GM18858 (cell line): ENCODE results near the gene HOXC6.

ENCODE experiments used
- ATAC-seq: cut with Tn5 transposase; IDR thresholded peaks from one replicate; pipeline ENCODE4 v1.9.1; 2021; ENCODE audit not compliant: unreplicated experiment

Gene HOXC6

GRCh38 chr12:54012631-54013409 is 15.4 kb upstream of the HOXC6 start:
- ATAC-seq: no peak

DNA sequence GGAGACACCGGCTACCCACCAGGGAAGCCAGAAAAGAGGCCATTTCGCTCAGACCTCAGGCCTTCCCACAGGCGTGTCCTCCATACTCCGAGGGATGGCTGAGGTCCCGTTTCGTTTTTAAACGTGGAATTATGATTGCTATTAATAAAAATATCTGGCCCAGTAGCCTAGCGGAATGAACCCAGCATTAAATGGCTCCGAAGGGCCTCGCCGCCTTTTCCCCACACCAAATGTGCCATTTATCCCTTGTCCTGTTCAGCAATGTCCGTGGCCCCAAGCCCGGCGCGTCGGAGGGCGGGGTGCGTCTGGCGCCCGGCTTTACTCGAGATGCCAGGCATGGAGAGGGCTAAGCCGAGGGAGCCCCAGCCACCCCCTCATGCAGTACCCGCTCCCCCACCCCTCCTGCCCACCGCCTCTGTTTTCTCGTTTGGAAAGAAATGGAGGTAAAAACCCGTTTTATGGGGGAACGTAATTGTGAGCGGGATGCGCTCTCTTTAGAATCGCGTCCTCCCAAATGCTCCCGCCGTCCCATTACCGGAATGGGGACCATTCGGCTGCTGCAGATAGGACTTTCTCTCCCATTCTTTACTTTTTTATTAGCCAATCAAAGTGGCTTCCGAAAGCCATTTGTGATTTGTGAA is 13.7 kb upstream of the HOXC6 start:
- no peak for ATAC-seq

DNA sequence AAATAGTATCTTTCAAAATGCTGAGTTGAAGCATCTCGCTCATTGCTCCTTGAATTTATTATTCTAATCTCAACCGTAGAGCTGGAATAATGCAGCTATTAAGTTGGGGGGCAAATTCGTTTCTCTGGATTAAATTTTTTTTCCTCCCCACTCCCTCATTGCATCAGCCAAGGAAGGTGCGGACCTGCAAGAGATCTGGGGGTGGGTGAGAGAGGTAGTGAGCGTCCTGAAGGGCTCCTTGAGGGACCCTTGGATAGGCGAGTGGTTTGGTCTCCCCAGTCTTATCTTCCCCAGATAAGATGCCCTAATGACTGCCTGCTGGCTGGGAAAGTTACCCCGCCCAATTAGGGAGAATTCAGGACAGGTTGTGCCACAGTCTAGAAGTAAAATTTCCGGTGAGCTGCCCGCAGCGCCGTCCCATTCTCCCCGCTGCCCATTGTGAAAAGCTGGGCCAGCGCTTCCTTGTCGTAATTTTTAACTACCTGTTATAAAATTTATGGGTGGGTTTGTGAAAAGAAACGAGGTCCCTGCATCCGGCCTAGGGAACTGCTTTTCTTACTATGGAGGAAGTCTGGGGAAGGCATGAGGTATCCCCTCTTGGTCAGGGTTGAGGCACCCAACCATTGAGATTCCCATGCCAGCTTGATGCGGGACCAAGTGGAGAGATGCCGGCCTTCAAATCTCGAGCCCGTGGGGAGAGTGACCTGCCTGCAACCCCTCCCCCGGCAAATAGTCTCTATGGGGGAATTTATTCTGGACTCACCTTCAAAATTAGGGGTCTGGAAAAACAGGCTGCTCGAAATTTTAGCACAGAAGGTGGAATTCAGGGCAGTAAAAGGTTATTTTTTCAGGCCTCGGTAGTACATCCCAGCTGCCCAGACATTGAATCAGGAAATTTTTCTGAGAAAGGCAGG is 13.0 kb upstream of the HOXC6 start:
- no peak for ATAC-seq

DNA sequence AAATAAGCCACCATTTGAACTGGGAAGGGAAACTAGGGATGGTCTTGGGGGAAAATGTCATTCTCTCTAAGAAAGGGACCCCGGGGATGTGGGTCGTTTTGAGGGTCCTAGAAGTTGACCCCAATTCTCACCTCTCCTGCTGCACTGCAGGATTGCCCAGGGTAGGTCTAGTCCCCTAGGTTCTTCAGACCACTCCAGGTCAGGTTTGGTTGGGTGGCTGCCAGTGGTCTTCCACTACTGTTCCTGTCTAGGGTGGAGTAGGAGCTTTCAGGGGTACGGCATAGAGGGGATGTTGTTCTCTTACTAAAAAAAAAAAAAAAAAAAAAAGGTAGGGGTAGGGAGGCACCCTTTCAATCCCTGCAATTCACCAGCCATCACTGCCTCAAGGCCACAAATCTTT is 12.2 kb upstream of the HOXC6 start:
- ATAC-seq: no peak

DNA sequence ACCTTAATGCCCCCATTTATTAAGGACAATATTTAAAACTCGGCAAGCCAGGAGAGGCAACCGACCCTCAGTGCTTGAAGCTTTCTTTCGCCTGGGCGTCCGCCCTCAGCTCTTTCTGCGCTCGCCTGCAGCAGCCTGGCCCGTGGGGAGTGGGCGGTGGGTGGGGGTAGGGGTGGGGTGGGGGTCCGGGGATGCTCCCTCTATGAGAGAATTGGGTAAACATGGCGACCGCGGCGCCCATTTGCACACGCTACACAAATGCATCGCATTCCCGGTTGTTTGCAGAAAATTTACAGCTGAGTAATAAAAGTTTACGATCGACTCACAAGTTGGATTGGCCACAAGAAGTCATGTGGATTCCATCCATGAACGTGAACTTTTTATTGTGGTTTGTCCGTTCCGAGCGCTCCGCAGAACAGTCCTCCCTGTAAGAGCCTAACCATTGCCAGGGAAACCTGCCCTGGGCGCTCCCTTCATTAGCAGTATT is 11.7 kb upstream of the HOXC6 start:
- ATAC-seq: no peak

- no peak for ATAC-seq
Observed at GRCh38 chr12:54017027-54017788, 11.0 kb upstream of the HOXC6 start.

DNA sequence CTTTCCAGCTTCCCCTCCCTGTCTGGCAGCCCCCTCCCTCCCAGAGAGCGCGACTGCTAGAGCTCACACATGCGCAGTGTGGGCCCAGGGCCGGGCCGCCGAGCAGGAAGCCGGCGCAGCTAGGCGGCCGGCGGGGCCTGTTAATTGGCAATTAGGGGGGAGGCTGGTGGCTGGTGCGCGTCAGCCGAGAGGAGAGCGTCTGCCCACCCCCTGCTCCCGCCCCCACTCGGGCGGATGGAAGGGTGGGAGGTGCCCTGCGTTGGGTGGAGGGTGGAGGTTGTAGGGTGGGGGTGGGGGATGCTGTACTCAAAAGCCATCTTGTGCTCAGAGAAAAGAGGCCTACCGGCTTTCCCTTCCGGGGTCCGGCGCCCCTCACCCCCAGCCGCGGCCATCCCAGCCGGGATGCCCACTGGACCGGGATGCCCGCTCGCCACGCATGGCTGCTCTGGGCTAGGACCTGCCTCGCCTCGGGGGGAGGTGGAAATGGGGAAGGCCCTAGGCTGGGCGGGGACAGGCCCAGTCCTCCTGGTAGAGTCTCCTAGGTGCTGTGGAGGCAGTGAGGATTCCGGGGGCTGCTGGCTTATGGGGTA is 10.3 kb upstream of the HOXC6 start:
- peak; percentile 59 for ATAC-seq

GRCh38 chr12:54018468-54018984 is 9.7 kb upstream of the HOXC6 start:
- no peak for ATAC-seq

- ATAC-seq: no peak
Observed at GRCh38 chr12:54019091-54019811, 9.0 kb upstream of the HOXC6 start.

DNA sequence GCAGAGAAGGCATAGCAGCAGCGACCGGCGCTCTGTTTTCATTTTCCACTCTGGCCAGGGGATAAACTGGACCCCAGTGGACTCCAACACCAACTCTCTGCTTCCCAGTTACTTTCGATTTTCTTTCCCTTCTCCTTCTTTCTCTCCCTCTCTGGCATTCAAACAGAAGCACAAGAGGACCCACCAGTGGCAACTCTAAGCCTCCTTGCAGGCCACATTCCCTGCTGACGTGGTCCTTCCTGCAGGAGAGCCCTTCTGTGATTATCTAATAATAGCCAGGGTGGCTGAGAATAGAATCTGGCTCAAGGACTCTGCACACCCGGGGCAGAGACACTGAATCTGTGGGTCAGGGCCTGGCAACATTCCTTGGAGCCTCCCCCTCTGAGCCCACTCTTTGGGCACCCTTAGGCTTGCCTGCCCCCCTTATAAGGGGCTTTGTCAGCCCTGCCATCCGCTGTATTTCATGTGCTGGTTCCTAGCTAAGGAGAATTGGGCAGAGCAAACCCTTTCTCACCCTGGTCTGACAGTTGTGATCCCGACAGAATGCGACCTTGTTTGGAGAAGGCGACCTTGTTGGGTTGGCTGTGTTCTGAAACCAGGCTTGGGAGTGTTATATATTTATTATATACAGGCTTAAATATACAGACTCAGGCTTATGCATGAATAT is 8.2 kb upstream of the HOXC6 start:
- no peak for ATAC-seq

- no peak for ATAC-seq
Observed at GRCh38 chr12:54020591-54021405, 7.4 kb upstream of the HOXC6 start.

DNA sequence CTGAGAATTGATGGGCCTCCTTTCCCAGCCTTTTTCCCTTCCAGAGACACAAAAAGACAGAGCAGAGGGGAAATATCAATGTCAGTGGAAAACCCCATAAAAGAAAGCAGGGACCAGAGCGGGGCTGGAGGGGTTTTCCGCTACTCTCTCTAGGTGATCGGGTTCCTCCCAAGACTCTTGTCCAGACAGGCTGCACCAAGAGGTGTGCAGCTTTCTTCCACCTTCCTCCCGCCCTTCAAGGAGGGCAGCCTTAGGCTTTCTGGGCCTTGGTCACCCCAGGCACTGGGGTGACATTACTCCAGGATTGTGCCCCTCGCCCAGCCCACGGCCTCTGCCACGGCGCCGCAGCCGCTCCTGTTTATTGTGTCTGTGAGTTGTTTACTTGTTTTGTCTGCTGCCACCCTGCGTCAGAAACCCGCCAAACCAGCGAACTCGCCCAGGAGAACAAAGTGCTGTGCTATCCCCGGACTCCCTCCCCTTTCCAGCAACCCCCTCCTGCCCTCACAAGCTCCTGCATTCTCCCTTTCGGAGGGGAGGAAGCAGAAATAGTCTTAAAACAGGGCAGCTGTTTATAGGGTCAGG is 6.7 kb upstream of the HOXC6 start:
- ATAC-seq: no peak

DNA sequence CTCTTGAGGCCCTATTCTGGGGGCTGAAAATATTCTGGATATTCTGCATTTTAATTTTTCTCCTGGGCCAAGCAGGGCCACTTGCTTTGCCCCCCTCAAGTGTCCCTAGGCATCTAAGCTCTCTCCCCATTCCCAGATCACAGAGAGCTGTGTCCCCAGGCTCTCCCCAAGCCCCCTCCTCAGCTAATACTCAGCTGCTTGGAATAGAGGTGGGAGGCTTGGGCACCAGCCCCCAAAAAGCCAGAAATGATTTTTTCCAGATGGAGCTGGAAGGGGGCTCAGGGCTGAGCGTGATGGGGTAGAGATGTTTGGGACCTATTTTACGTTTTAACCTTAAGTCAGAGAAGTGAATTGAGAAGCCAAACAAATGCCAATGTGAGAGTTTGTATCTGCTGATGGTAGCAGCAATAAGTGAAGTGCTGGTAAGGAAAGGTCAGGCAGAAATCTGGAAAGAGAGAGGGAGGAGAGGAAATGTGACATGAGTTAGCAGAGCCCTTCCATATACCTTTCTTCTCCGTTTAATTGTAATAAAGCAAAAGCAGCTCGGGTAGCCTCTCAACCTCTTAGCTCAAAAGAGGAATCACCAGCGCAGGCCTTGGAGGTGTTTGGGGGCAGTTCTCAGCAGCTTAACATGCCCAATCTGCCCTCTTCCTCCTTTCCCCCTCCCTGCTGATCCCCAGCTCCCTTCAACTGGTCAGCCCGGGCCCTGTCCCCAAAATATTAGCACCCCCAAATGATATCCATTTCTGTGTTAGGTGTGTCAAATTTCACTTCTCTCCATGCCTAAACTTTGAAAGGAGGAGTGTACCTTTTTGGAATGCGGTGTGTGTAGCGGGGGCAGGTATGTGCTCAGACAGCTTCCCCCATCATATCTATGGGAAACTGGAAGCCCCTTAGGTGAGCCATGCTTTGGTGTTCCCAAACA is 5.0 kb upstream of the HOXC6 start:
- ATAC-seq: no peak

DNA sequence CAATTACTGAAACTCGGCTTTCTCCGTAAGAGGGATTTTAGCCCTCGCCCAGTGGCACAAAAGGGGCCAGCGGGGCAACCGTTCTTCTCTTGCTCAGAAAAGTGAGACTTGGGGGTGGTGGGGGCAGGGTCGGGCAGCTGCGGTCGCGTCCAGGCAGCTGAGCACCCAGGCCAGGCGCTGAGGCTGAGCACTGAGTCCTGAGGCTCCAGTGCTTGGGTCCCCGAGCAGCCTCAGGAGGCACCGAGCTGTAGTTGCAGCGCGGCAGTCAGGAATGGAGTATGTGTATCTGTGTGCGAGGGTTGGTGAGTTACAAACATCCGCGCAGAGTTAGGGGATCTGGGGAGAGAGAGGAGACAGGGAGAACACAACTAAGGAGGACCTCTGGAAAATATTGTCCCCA is 4.1 kb upstream of the HOXC6 start:
- no peak for ATAC-seq

GRCh38 chr12:54024581-54025305 is 3.5 kb upstream of the HOXC6 start:
- no peak for ATAC-seq
